CMK (cell line): ENCODE measurements around the gene WFDC6.

ENCODE experiments used
- DNase-seq: peaks from one replicate; pipeline ENCODE4 v3.0.0-alpha.2; 2010; ENCODE audit warnings: low read depth

WFDC6 gene

DNA sequence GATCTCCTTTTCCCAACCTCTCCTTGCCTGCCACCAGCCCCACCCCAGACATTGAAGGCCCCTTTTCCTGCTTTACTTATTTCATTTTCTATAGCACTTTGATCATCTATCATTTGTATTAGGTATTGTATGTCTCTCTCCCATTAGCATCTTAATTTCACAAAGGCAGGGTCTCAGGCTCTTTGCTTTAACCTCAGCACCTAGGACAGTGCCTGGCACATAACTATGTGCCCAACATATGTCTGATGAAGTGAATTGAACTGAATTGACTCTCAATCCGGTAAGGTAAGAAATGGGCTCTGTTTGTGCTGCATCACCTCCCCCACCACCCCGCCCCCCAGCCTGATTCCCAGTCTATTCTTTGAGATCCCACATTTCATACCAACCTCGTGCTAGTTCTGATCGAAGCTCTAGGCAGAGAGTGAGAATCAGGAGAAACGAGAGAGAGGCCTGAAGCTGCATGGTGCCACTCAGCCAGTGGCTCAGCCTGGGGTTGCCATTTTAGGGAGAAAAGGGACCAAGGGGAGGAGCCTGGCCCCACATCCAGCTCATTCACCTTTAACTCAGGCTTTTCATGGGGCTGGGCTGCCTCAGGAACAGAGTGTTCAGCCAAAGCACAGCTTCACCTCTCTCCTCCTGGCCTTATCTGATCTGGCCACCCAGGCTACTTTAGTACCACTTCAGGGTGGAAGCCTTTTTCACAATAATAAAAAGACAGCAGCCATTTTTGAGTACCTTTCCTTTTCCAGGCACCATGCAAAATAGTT lies 24.0 kb downstream of the WFDC6 start, which contains the start of gene SPINT3:
Gene SPINT3, minus strand, starts transcription at position 476 of the 767 bp plus-strand sequence. Its CDS starts 14 bp downstream, at position 462.
- DNase-seq = no peak

DNA sequence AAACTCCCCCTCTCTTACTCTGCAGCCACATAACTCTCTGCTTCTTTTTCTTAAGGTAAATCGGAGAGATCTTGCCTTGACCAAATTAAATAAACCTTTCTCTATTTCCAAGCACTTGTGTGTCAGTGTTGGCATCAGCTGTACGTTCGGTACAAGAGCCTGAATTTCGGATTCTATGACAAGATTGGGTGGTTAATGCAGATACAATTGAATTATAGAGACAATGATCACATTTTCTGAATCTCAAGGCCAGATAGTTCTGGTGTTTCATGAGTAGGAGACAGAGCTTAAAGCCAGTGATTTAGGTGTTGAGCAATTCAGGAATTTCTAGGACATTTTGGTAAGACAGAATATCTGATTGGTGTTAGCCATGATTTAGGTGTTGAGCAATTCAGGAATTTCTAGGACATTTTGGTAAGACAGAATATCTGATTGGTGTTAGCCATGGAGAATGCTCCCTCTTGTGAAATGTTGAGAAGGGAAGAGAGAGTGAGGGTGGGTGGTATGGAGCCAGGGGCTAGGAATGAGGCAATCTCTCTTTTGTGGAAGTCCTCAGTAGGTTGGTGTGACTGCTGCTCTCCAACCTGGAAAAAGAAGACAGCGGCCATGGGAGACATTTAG lies 28.9 kb downstream of the WFDC6 start:
- no peak for DNase-seq

GRCh38 chr20:45509091-45509490 lies 30.2 kb downstream of the WFDC6 start:
- DNase-seq = no peak

DNA sequence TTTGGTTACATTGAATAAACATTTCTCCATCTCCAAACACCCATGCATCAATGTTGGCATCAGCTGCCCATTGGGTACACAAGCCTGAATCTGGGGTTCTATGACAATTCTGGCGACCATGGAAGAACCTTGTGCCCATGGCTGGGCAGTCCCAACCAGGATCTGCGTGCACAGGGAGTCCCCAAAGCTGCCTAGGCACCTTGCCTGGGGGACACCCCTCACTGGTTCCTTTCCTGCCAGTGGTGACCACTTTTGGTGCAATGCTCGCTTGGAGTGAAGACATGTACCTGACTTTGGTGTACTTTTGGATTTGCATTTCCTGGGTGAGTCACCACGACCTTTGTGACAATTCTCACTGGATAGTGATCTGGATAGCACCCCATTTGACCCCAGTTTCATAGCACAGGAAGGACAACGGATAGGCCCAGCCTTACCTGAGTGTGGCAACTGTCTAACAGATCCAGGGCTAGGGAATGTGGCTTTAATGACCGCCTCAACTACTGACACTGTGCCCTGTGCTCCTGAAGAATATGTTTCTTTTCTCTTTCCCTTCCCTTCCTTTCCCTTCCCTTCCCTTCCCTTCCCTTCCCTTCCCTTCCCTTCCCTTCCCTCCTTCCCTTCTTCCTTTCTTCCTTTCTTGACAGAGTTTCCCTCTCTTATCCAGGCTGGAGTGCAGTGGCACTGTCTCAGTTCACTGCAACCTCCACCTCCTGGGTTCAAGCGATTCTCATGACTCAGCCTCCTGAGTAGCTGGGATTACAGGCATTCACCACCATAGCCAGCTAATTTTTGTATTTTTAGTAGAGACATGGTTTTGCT lies 31.0 kb downstream of the WFDC6 start:
- no peak for DNase-seq

GRCh38 chr20:45507011-45507820 lies 32.1 kb downstream of the WFDC6 start:
- no peak for DNase-seq

DNA sequence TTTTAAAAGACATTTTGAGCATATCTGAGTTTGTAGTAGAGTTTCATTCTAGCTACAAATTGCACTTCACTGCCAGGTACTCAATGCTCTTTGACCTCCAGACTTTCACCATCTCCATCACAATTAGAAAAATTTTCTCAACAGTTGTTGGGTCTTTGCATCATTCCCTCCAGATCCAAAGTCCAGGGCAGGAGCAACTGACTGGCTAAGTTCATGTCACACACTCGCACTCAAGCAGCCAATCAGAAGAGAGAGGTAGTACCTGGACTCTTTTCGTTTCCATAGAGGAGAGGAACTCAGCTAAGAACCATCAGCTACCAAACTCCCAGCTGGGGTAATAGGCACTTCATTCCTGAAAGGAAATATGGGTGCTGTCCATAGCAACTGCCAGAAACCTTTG lies 32.9 kb downstream of the WFDC6 start:
- DNase-seq = no peak

DNA sequence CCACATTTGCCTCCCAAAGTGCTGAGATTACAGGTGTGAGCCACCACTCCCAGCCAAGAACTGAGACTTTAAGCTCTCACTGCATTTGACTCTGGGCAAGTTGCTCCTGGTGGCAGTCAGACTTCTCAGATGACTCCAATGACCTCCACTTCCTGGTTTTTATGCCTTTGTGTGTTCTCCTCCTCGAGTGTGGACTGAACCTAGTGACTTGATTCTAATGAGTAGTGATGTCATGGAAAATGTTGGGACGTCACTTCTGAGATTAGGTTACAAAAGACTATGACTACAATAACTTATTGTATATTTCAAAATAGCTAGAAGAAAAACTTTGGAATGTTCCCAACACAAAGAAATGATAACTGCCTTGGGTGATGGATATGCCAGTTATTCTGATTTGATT lies 35.9 kb downstream of the WFDC6 start:
- DNase-seq = no peak

GRCh38 chr20:45502561-45502960 lies 36.7 kb downstream of the WFDC6 start:
- no peak for DNase-seq

- no peak for DNase-seq
Observed at GRCh38 chr20:45501600-45501999, 37.7 kb downstream of the WFDC6 start.

DNA sequence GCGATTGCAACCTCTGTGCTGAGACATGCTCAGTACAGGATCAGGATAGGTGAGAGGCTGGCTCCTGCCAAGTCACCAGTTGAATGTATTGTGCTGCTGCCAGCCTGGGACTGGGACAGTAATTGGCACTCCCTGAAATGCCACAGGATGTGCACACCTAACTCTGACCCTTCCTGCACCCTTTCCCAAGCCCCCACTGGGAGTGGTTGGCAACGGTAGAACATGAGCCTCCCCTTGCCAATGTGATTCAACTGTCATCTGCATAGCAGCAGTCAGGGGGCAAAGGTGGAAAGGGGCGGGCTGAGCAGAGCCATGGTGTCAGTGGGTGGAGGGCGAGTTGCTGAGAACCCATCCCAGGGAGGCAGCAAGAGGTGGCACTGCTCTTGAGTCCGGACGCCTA lies 39.3 kb downstream of the WFDC6 start:
- no peak for DNase-seq

DNA sequence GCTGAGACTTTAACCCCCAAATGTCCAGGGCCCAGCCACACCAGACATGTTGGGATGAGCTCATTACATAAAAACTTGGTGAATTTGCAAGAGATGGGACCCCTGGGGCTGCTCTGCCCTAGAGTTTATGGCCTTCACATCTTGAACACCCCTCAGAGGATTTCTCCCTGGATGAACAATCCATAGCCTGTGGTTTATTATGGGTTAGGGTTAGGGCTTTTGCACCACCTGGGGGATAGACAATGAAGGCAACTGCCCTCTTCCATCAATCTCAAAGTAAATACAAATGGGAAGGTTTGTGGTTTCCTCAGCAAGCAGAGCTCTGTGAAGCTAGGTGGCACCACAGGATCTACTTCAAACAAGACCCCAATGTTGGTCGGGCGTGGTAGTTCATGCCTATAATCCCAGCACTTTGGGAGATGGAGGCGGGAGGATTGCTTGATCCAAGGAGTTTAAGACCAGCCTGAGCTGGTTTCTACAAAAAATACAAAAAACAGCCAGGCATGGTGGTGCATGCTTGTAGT lies 41.2 kb downstream of the WFDC6 start:
- no peak for DNase-seq

DNA sequence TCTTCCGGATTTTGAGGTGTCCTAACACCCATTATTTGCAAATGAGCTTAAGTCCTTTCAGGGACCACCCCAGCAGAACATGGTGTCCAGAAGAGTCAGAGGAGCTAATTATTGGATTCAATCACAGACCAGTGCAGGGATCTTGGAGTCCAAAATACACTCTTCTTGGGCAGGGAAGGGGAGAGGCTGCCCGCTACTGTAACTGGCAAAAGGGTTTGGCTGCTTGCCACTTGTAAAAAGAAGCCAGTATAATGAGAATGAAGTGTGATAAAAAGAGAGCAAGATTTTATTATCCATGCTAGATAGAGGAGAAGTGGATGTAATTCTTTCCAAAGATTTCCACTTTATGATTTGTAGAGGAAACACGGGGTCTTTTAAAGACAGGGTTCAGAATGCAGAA lies 43.1 kb downstream of the WFDC6 start:
- DNase-seq = no peak

- no peak for DNase-seq
Observed at GRCh38 chr20:45495501-45495941, 43.8 kb downstream of the WFDC6 start.

DNA sequence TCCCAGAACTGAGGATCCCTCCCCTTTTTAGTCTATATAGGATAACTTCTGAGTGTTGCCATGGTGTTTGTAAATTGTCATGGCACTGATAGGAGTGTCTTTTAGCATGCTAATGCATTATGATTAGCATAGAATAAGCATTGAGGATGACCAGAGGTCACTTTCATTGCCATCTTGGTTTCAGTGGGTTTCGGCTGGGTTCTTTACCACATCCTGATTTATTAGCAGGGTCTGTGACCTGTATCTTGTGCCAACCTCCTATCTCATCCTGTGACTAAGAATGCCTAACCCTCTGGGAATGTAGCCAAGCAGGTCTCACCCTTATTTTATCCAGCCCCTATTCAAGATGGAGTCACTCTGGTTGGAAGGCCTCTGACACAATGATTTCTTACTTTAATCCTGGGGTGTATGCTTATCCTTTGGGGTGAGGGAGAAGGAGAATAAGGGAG lies 50.2 kb downstream of the WFDC6 start:
- DNase-seq = no peak

DNA sequence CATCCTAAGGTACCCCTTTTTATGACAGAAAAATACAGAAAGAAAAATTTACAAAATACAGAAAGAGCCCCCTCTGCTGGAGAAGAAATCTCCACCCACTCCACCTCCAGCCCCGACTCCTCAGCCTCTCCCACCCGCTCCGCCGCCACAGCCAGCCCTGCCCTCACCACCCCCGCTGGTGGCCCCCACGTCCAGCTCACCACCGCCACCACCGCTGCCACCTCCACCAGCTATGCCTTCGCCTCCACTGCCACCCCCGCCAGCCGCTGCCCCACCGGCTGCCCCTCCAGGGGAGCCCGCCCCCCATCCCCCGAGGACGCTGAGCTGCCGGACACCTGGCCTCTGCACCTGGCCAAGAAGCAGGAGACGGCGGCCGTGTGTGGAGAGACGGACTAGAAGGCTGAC lies 52.0 kb downstream of the WFDC6 start:
- DNase-seq = no peak

- no peak for DNase-seq
Observed at GRCh38 chr20:45485388-45485787, 53.9 kb downstream of the WFDC6 start.

DNA sequence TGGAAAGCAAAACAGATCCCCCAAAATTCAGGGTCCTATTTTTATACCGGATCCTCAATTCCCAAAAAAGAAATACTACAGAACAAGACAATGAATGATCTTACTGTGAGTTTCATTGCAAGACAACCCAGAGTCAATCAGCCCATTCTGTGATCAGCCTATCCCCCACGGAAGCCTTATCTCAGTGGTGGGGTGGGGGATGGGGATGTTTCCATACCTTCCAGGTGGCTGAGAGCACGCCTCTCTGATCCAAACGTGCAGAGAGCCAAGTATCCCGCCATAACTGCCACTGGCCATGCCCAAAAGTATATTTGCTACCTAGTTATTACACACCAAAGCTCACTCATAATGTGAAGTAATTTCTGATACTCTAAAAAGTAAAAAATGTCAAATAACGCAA lies 54.6 kb downstream of the WFDC6 start:
- DNase-seq = no peak
